Right lobe of liver (tissue), 6 donors: ENCODE measurements around the gene SCRN1. TPM values are rescaled to one million over a fixed set of nuclear protein-coding genes. Genes with fewer than 3 reads are reported as not detected.

Experiments
- ATAC-seq, 4 donors: fragments of 200-7000 bp; cut with Tn5 transposase; one replicate each; pipeline ENCODE4 v1.9.1; 2020; ENCODE audit warnings: mild to moderate bottlenecking in 4 of 4, moderate library complexity in 4 of 4
- DNase-seq, 3 donors: peaks; one replicate each; pipeline ENCODE4 v3.0.0-alpha.2; 2020
- H3K27ac ChIP-seq, 3 donors: fragments of 200-600 bp; one replicate each; pipeline ENCODE4 v1.8.0; 2022
- H3K27me3 ChIP-seq, 2 donors: fragments of 200-600 bp; one replicate each; pipeline ENCODE4 v1.8.0; 2022
- H3K36me3 ChIP-seq, 4 donors: fragments of 200-600 bp; sonication (generic) in 1 of 4; one replicate each; pipeline versions ENCODE4 v1.5.1 to v1.8.0; 2017 to 2022; ENCODE audit warnings: control low read depth in 1 of 4
- H3K4me1 ChIP-seq, 4 donors: fragments of 200-600 bp; sonication (generic) in 1 of 4; one replicate each; pipeline versions ENCODE4 v1.5.1 to v1.8.0; 2017 to 2022; ENCODE audit warnings: control low read depth in 1 of 4
- H3K4me3 ChIP-seq, 3 donors: fragments of 200-600 bp; one replicate each; pipeline ENCODE4 v1.8.0; 2022
- H3K9me3 ChIP-seq, 4 donors: fragments of 200-600 bp; sonication (generic) in 1 of 4; one replicate each; pipeline versions ENCODE4 v1.5.1 to v1.8.0; 2017 to 2022; ENCODE audit warnings: control low read depth in 1 of 4
- POLR2A ChIP-seq: fragments of 450-650 bp; IDR thresholded peaks from one replicate; pipeline ENCODE4 v1.6.1; 2017; ENCODE audit warnings: antibody characterized with exemption, mild to moderate bottlenecking
- WGBS: methylation state at CpG from one replicate; pipeline ENCODE4 v1.1.6; 2018; ENCODE audit warnings: low coverage, low lambda C conversion rate; ENCODE audit not compliant: insufficient coverage; ENCODE audit errors: missing lambda C conversion rate; 5-methylcytosine and 5-hydroxymethylcytosine counted together
- intact Hi-C, 2 donors: fragments of 100-400 bp; cut with DNase I; formaldehyde crosslinking; loops; one replicate each; pipeline versions ENCODE4 v1.11.2 to v1.14.1; 2022
- total RNA-seq, 6 experiments: library from RNA; depleted of rRNA in 2 of 6; stranded (reverse); fragments of >200 nt in 2 of 6; fragmentation: NEBNext Ultra II Directional in 3 of 6; extraction: Animal tissue kit (Norgen Biotek cat#: 25700) in 3 of 6; gene quantifications; one replicate each; pipeline versions ENCODE4 v1.1.0 to v1.2.4, GENCODE V29; 2016 to 2023
- TF ChIP-seq, protein P1 (sequence below), 4 donors: fragments of 200-600 bp in 3 of 4; fragments of 450-650 bp in 1 of 4; IDR thresholded peaks; one replicate each; pipeline versions ENCODE4 v1.5.1 to v1.8.0; 2016 to 2022; ENCODE audit warnings: antibody characterized with exemption in 4 of 4, mild to moderate bottlenecking in 2 of 4
- donor health status: DM: no; HTN: yes; CAD: no.
- donor health status: DM: no; HTN: no; CAD: no.
- donor health status: DM: no; HTN: no; CAD: no.
- donor health status: DM: no; HTN: yes; CAD: no.
- donor health status: DM: no; HTN: yes; CAD: no.

SCRN1 gene
- total RNA-seq, 6 experiments from 2014 or later, result 1.3 to 2.9 (median 2.0) TPM

GRCh38 chr7:29889288-29889687, 100.3 kb downstream of the SCRN1 start:
- Histone ChIP-seq H3K36me3 (no peaks in the 10 kb centered on the region), H3K4me3 (no peak overlapping the region), H3K27ac (no peak overlapping the region), H3K9me3 (no peaks in the 10 kb centered on the region), H3K27me3 (no peaks in the 10 kb centered on the region), H3K4me1 (no peaks in the 10 kb centered on the region)
- TF ChIP-seq POLR2A, result no peak
- TF ChIP-seq, protein P1, sequence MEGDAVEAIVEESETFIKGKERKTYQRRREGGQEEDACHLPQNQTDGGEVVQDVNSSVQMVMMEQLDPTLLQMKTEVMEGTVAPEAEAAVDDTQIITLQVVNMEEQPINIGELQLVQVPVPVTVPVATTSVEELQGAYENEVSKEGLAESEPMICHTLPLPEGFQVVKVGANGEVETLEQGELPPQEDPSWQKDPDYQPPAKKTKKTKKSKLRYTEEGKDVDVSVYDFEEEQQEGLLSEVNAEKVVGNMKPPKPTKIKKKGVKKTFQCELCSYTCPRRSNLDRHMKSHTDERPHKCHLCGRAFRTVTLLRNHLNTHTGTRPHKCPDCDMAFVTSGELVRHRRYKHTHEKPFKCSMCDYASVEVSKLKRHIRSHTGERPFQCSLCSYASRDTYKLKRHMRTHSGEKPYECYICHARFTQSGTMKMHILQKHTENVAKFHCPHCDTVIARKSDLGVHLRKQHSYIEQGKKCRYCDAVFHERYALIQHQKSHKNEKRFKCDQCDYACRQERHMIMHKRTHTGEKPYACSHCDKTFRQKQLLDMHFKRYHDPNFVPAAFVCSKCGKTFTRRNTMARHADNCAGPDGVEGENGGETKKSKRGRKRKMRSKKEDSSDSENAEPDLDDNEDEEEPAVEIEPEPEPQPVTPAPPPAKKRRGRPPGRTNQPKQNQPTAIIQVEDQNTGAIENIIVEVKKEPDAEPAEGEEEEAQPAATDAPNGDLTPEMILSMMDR (IDR thresholded peaks at IDR 0.05), result no peak
- ATAC-seq (no peak), DNase-seq (no peak)
- intact Hi-C loops, result no loop called here
- WGBS, result 98% methylated on average over 3 of the region's 5 CpGs

DNA sequence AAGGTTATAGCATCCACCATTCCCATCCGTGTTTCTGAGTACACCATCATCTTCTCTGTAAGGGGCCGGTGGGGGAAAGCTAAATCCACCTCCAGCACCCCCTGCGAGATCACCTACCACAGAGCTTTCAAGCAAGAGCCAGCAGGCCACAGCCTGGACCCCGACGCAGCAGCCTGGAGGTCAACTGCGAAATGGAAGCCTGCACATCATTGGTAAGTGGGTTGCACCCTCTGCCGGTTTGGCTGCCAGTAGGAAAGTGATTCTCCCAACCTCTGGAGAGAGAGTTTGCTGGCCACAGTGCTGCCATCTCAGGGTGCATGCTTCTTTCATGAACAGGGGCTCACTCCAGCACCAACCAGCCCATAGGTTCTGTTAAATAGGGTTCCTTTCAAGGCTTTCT, 101.6 kb downstream of the SCRN1 start:
- ATAC-seq (no peak), DNase-seq (no peak)
- intact Hi-C loops, result no loop called here
- Histone ChIP-seq H3K36me3 (no peaks in the 10 kb centered on the region), H3K9me3 (no peaks in the 10 kb centered on the region), H3K27ac (no peak overlapping the region), H3K27me3 (no peaks in the 10 kb centered on the region), H3K4me3 (no peak overlapping the region), H3K4me1 (no peaks in the 10 kb centered on the region)
- WGBS, result 71% methylated on average over 1 of the region's 7 CpGs
- TF ChIP-seq, protein P1 (IDR thresholded peaks at IDR 0.05), result no peak
- TF ChIP-seq POLR2A, result no peak

GRCh38 chr7:29886827-29887226, 102.8 kb downstream of the SCRN1 start:
- Histone ChIP-seq H3K9me3 (no peaks in the 10 kb centered on the region), H3K36me3 (no peaks in the 10 kb centered on the region), H3K27ac (no peak overlapping the region), H3K4me3 (no peak overlapping the region), H3K4me1 (no peaks in the 10 kb centered on the region), H3K27me3 (no peaks in the 10 kb centered on the region)
- DNase-seq (no peak), ATAC-seq (no peak)
- WGBS, result 92% methylated on average over 2 of the region's 2 CpGs
- intact Hi-C loops, result no loop called here
- no peak for TF ChIP-seq POLR2A
- TF ChIP-seq, protein P1 (IDR thresholded peaks at IDR 0.05), result no peak

- intact Hi-C loops, result no loop called here
- H3K27me3 ChIP-seq, result no peaks in the 10 kb centered on the region
- H3K4me3 ChIP-seq, result no peak overlapping the region
- no peak for ATAC-seq
- no peaks in the 10 kb centered on the region for H3K9me3 ChIP-seq
- TF ChIP-seq, protein P1 (IDR thresholded peaks at IDR 0.05), result no peak
- TF ChIP-seq POLR2A, result no peak
- no peaks in the 10 kb centered on the region for H3K4me1 ChIP-seq
- 70% methylated on average over 3 of the region's 3 CpGs for WGBS
- no peak overlapping the region for H3K27ac ChIP-seq
- H3K36me3 ChIP-seq, result no peaks in the 10 kb centered on the region
- no peak for DNase-seq
Observed at GRCh38 chr7:29885626-29886025, 104.0 kb downstream of the SCRN1 start.
